ENCODE data around the gene SLC25A2. TPM values are rescaled to one million over a fixed set of nuclear protein-coding genes. Genes with fewer than 3 reads are reported as not detected.
"Not testable (repeated sequence)": the region's sequence is repeated elsewhere in the genome, so short reads cannot be mapped to it uniquely, and the experiment has no call there.

Gene SLC25A2
- total RNA-seq, 1 donor from 2014 or later, result not detected

DNA sequence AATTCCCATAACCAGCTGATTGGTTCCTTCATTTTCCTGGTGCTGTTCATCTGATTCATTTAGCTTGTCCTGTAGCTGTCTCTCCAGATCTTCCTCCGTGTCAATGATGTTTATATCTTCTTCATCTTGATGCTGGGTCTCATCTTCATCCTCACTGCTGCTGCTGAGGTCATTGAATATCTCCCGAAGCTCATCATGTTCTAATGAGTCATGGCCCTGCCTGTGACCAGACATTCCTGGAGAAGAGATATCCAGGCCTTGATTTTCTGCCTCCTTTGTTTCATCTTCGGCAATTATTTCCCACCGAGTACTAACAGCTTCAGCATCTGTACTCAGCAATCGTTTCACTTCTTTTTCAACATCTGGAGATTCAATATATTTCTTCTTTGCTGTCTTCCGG lies 15.4 kb upstream of the SLC25A2 start:
- DNase-seq (ENCODE audit: low read depth), result no peak
- Histone ChIP-seq H3K27me3 (ENCODE audit: control insufficient read depth, insufficient read depth, low read length) (no peaks in the 10 kb centered on the region), H3K36me3 (ENCODE audit: control insufficient read depth, insufficient read depth, low read length) (no peaks in the 10 kb centered on the region), H3K4me3 (ENCODE audit: low read depth, low read length) (no peak overlapping the region)
- TF ChIP-seq, protein P1, sequence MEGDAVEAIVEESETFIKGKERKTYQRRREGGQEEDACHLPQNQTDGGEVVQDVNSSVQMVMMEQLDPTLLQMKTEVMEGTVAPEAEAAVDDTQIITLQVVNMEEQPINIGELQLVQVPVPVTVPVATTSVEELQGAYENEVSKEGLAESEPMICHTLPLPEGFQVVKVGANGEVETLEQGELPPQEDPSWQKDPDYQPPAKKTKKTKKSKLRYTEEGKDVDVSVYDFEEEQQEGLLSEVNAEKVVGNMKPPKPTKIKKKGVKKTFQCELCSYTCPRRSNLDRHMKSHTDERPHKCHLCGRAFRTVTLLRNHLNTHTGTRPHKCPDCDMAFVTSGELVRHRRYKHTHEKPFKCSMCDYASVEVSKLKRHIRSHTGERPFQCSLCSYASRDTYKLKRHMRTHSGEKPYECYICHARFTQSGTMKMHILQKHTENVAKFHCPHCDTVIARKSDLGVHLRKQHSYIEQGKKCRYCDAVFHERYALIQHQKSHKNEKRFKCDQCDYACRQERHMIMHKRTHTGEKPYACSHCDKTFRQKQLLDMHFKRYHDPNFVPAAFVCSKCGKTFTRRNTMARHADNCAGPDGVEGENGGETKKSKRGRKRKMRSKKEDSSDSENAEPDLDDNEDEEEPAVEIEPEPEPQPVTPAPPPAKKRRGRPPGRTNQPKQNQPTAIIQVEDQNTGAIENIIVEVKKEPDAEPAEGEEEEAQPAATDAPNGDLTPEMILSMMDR (IDR thresholded peaks at IDR 0.05; ENCODE audit: insufficient read depth, low read length, poor library complexity, severe bottlenecking), result no peak

DNA sequence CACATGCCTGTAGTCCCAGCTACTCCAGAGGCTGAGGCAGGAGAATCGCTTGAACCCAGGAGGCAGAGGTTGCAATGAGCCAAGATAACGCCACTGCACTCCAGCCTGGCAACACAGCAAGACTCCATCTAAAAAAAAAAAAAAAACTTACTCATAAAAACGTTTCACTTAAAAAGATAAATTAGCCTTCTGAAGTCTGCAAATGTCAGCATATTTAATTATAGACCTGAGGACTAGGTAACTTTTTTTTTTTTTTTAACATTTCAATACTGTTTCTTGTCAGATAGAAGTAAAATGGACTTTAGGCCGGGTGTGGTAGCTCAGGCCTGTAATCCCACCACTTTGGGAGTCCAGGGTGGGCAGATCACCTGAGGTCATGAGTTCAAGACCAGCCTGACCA lies 13.1 kb upstream of the SLC25A2 start:
- not testable (repeated sequence) for H3K4me3 ChIP-seq (ENCODE audit: low read depth, low read length); H3K36me3 ChIP-seq (ENCODE audit: control insufficient read depth, insufficient read depth, low read length); DNase-seq (ENCODE audit: low read depth); H3K27me3 ChIP-seq (ENCODE audit: control insufficient read depth, insufficient read depth, low read length)

DNA sequence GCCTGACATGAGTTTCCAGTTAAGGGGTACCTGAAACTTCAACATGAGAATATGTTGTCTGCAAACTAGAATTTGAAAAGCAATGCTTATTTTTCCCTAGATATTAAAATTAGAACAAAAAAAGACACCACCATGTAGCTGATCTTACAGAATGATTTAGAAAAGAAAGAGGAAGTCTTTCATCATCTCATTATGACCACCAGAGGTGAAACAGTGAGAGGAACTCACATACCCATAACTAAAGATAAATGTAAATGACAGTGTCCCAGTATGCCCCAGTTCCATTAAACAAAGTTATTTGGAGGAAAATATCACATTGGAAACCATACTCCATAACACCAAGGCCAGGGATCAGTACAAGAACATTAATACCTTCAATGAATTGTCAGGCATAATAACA lies 9.9 kb upstream of the SLC25A2 start:
- H3K27me3 ChIP-seq (ENCODE audit: control insufficient read depth, insufficient read depth, low read length), result no peaks in the 10 kb centered on the region
- TF ChIP-seq, protein P1 (IDR thresholded peaks at IDR 0.05; ENCODE audit: insufficient read depth, low read length, poor library complexity, severe bottlenecking), result no peak
- H3K4me3 ChIP-seq (ENCODE audit: low read depth, low read length), result no peak overlapping the region
- DNase-seq (ENCODE audit: low read depth), result no peak
- no peaks in the 10 kb centered on the region for H3K36me3 ChIP-seq (ENCODE audit: control insufficient read depth, insufficient read depth, low read length)

DNA sequence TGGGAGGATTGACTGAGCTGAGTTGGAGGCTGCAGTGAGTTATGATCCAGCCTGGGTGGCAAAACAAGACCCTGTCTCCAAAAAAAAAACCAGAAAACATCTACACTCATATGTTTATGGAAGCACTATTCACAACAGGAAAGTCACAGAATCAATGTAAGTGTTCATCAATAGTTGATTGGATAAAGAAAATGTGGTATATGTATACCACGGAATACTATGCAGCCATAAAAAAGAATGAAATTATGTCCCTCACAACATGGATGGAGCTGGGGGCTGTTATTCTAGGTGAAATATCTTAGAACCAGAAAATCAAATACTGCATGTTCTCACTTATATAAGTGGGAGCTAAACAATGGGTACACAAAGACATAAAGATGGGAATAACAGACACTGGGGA lies 2.8 kb upstream of the SLC25A2 start:
- no peak for DNase-seq (ENCODE audit: low read depth)
- H3K27me3 ChIP-seq (ENCODE audit: control insufficient read depth, insufficient read depth, low read length), result no peaks in the 10 kb centered on the region
- H3K36me3 ChIP-seq (ENCODE audit: control insufficient read depth, insufficient read depth, low read length), result no peaks in the 10 kb centered on the region
- TF ChIP-seq, protein P1 (IDR thresholded peaks at IDR 0.05; ENCODE audit: insufficient read depth, low read length, poor library complexity, severe bottlenecking), result no peak
- H3K4me3 ChIP-seq (ENCODE audit: low read depth, low read length), result no peak overlapping the region

DNA sequence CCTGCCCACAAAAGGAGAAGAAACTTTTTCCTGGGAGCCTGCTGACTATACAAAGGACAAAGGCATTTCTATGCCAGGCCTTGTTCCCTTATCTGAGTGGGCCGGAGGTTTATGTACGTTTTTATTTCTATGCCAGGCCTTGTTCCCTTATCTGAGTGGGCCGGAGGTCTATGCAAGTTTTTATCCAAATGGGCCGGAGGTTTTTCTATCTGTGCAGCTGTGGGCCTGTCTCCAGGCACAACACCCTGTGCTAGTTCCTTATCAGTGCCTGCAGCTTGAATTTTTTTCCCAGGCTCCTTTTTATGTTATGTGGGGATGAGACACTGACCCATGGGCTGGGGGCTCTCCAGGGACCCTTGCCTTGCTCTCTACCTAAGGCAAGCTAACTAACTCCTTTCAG lies 5.5 kb downstream of the SLC25A2 start:
- no peak for DNase-seq (ENCODE audit: low read depth)
- H3K27me3 ChIP-seq (ENCODE audit: control insufficient read depth, insufficient read depth, low read length), result no peaks in the 10 kb centered on the region
- H3K4me3 ChIP-seq (ENCODE audit: low read depth, low read length), result no peak overlapping the region
- TF ChIP-seq, protein P1 (IDR thresholded peaks at IDR 0.05; ENCODE audit: insufficient read depth, low read length, poor library complexity, severe bottlenecking), result no peak
- H3K36me3 ChIP-seq (ENCODE audit: control insufficient read depth, insufficient read depth, low read length), result no peaks in the 10 kb centered on the region

DNA sequence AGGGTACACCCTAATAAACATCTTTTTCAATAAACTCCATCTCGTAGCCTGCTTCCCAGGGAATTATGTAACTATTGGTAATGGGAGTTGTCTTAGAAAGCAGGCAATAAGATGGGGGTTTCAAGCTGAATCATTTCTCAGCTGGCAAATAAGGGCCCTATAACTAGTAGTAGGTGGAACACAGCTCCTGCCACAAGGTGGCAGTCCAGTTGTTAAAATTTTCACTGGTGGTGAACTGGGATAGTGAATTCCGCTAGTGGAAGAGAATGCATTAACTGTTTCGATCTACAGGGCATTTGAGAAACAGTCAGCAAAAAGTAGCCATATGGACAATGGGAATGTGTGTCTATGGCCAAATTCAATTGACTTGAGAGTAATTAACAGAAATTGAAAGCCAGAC lies 30.9 kb downstream of the SLC25A2 start:
- Histone ChIP-seq H3K4me3 (ENCODE audit: low read depth, low read length) (no peak overlapping the region), H3K27me3 (ENCODE audit: control insufficient read depth, insufficient read depth, low read length) (no peaks in the 10 kb centered on the region), H3K36me3 (ENCODE audit: control insufficient read depth, insufficient read depth, low read length) (no peaks in the 10 kb centered on the region)
- DNase-seq (ENCODE audit: low read depth), result no peak
- TF ChIP-seq, protein P1 (IDR thresholded peaks at IDR 0.05; ENCODE audit: insufficient read depth, low read length, poor library complexity, severe bottlenecking), result no peak

All from kidney epithelial cell (primary cell).